ENCODE data around the gene TTF2. TPM values are rescaled to one million over a fixed set of nuclear protein-coding genes. Genes with fewer than 3 reads are reported as not detected.

Gene TTF2
- polyA plus RNA-seq, 4 donors = 1.8 to 18.6 (median 4.9) TPM

- Histone ChIP-seq H3K36me3 (ENCODE audit: control insufficient read depth in 3 of 3, insufficient read depth in 2 of 3, low read depth in 1 of 3, low read length in 3 of 3) (peaks cover 0 to 2% (median 0%) of the 10 kb centered on the region in 3 donors), H3K4me1 (ENCODE audit: control insufficient read depth in 3 of 3, insufficient read depth in 2 of 3, low read depth in 1 of 3, low read length in 2 of 3) (peaks cover 0 to 5% (median 0%) of the 10 kb centered on the region in 3 donors), H3K4me3 (ENCODE audit: low read depth in 1 of 3, low read length in 3 of 3) (no peak overlapping the region), H3K9me3 (ENCODE audit: control insufficient read depth in 2 of 2, insufficient read depth in 1 of 2, low read depth in 1 of 2, low read length in 1 of 2) (no peaks in the 10 kb centered on the region), H3K27me3 (ENCODE audit: control insufficient read depth in 3 of 3, insufficient read depth in 3 of 3, low read length in 3 of 3) (no peaks in the 10 kb centered on the region), H3K27ac (ENCODE audit: low read depth in 1 of 3, low read length in 2 of 3) (no peak overlapping the region)
- DNase-seq (no peak), FAIRE-seq (no peak)
- 90 to 92% (median 91%) methylated on average over 7 of the region's 7 CpGs for WGBS, 3 donors
These were observed 25.3 kb upstream of the TTF2 start for GRCh38 chr1:117034791-117035290.

- FAIRE-seq = no peak
- peak in 1 of 2 donors; percentile 21 for DNase-seq
- peaks cover 0 to 2% (median 0%) of the 10 kb centered on the region in 3 donors for H3K36me3 ChIP-seq (ENCODE audit: control insufficient read depth in 3 of 3, insufficient read depth in 2 of 3, low read depth in 1 of 3, low read length in 3 of 3)
- no peaks in the 10 kb centered on the region for H3K27me3 ChIP-seq (ENCODE audit: control insufficient read depth in 3 of 3, insufficient read depth in 3 of 3, low read length in 3 of 3)
- no peak overlapping the region for H3K4me3 ChIP-seq (ENCODE audit: low read depth in 1 of 3, low read length in 3 of 3)
- no peaks in the 10 kb centered on the region for H3K4me1 ChIP-seq (ENCODE audit: control insufficient read depth in 3 of 3, insufficient read depth in 2 of 3, low read depth in 1 of 3, low read length in 2 of 3)
- no peaks in the 10 kb centered on the region for H3K9me3 ChIP-seq (ENCODE audit: control insufficient read depth in 2 of 2, insufficient read depth in 1 of 2, low read depth in 1 of 2, low read length in 1 of 2)
- 76 to 86% (median 82%) methylated on average over 6 of the region's 6 CpGs for WGBS, 3 donors
- H3K27ac ChIP-seq (ENCODE audit: low read depth in 1 of 3, low read length in 2 of 3) = no peak overlapping the region
These were observed 24.1 kb upstream of the TTF2 start for GRCh38 chr1:117036018-117036461.

- WGBS, 3 donors = 46 to 74% (median 67%) methylated on average over 1 of the region's 1 CpG
- no peak overlapping the region for H3K4me3 ChIP-seq (ENCODE audit: low read depth in 1 of 3, low read length in 3 of 3)
- H3K9me3 ChIP-seq (ENCODE audit: control insufficient read depth in 2 of 2, insufficient read depth in 1 of 2, low read depth in 1 of 2, low read length in 1 of 2) = peaks cover 0 to under 1% of the 10 kb centered on the region in 2 donors
- no peaks in the 10 kb centered on the region for H3K27me3 ChIP-seq (ENCODE audit: control insufficient read depth in 3 of 3, insufficient read depth in 3 of 3, low read length in 3 of 3)
- no peak for DNase-seq
- no peaks in the 10 kb centered on the region for H3K4me1 ChIP-seq (ENCODE audit: control insufficient read depth in 3 of 3, insufficient read depth in 2 of 3, low read depth in 1 of 3, low read length in 2 of 3)
- no peak overlapping the region for H3K27ac ChIP-seq (ENCODE audit: low read depth in 1 of 3, low read length in 2 of 3)
- no peak for FAIRE-seq
- H3K36me3 ChIP-seq (ENCODE audit: control insufficient read depth in 3 of 3, insufficient read depth in 2 of 3, low read depth in 1 of 3, low read length in 3 of 3) = peaks cover 0 to under 1% (median 0%) of the 10 kb centered on the region in 3 donors
These were observed 22.3 kb upstream of the TTF2 start for GRCh38 chr1:117037802-117038201.

GRCh38 chr1:117038236-117038635 is 21.9 kb upstream of the TTF2 start:
- 93 to 97% (median 95%) methylated on average over 6 of the region's 6 CpGs for WGBS, 3 donors
- H3K9me3 ChIP-seq (ENCODE audit: control insufficient read depth in 2 of 2, insufficient read depth in 1 of 2, low read depth in 1 of 2, low read length in 1 of 2) = peaks cover 0 to 3% of the 10 kb centered on the region in 2 donors
- H3K27me3 ChIP-seq (ENCODE audit: control insufficient read depth in 3 of 3, insufficient read depth in 3 of 3, low read length in 3 of 3) = no peaks in the 10 kb centered on the region
- DNase-seq = no peak
- no peaks in the 10 kb centered on the region for H3K36me3 ChIP-seq (ENCODE audit: control insufficient read depth in 3 of 3, insufficient read depth in 2 of 3, low read depth in 1 of 3, low read length in 3 of 3)
- no peak for FAIRE-seq
- H3K4me3 ChIP-seq (ENCODE audit: low read depth in 1 of 3, low read length in 3 of 3) = no peak overlapping the region
- no peaks in the 10 kb centered on the region for H3K4me1 ChIP-seq (ENCODE audit: control insufficient read depth in 3 of 3, insufficient read depth in 2 of 3, low read depth in 1 of 3, low read length in 2 of 3)
- no peak overlapping the region for H3K27ac ChIP-seq (ENCODE audit: low read depth in 1 of 3, low read length in 2 of 3)

GRCh38 chr1:117044217-117044616 is 15.9 kb upstream of the TTF2 start:
- Histone ChIP-seq H3K4me3 (ENCODE audit: low read depth in 1 of 3, low read length in 3 of 3) (no peak overlapping the region), H3K4me1 (ENCODE audit: control insufficient read depth in 3 of 3, insufficient read depth in 2 of 3, low read depth in 1 of 3, low read length in 2 of 3) (no peaks in the 10 kb centered on the region), H3K36me3 (ENCODE audit: control insufficient read depth in 3 of 3, insufficient read depth in 2 of 3, low read depth in 1 of 3, low read length in 3 of 3) (peaks cover 0 to 3% (median 0%) of the 10 kb centered on the region in 3 donors), H3K27ac (ENCODE audit: low read depth in 1 of 3, low read length in 2 of 3) (no peak overlapping the region), H3K27me3 (ENCODE audit: control insufficient read depth in 3 of 3, insufficient read depth in 3 of 3, low read length in 3 of 3) (no peaks in the 10 kb centered on the region), H3K9me3 (ENCODE audit: control insufficient read depth in 2 of 2, insufficient read depth in 1 of 2, low read depth in 1 of 2, low read length in 1 of 2) (peaks cover 0 to 10% of the 10 kb centered on the region in 2 donors)
- 92 to 100% (median 94%) methylated on average over 1 of the region's 1 CpG for WGBS, 3 donors
- no peak for FAIRE-seq
- DNase-seq = peak in 1 of 2 donors; percentile 76

GRCh38 chr1:117045644-117046043 is 14.5 kb upstream of the TTF2 start:
- Histone ChIP-seq H3K36me3 (ENCODE audit: control insufficient read depth in 3 of 3, insufficient read depth in 2 of 3, low read depth in 1 of 3, low read length in 3 of 3) (peaks cover 0 to 3% (median 0%) of the 10 kb centered on the region in 3 donors), H3K4me3 (ENCODE audit: low read depth in 1 of 3, low read length in 3 of 3) (no peak overlapping the region), H3K9me3 (ENCODE audit: control insufficient read depth in 2 of 2, insufficient read depth in 1 of 2, low read depth in 1 of 2, low read length in 1 of 2) (peaks cover 0 to 10% of the 10 kb centered on the region in 2 donors), H3K27ac (ENCODE audit: low read depth in 1 of 3, low read length in 2 of 3) (no peak overlapping the region), H3K4me1 (ENCODE audit: control insufficient read depth in 3 of 3, insufficient read depth in 2 of 3, low read depth in 1 of 3, low read length in 2 of 3) (no peaks in the 10 kb centered on the region), H3K27me3 (ENCODE audit: control insufficient read depth in 3 of 3, insufficient read depth in 3 of 3, low read length in 3 of 3) (no peaks in the 10 kb centered on the region)
- DNase-seq (no peak), FAIRE-seq (no peak)
- WGBS, 3 donors = 72 to 98% (median 88%) methylated on average over 2 of the region's 2 CpGs

- FAIRE-seq (no peak), DNase-seq (no peak)
- no peak overlapping the region for H3K4me3 ChIP-seq (ENCODE audit: low read depth in 1 of 3, low read length in 3 of 3)
- H3K27ac ChIP-seq (ENCODE audit: low read depth in 1 of 3, low read length in 2 of 3) = no peak overlapping the region
- peaks cover 0 to 2% (median 0%) of the 10 kb centered on the region in 3 donors for H3K4me1 ChIP-seq (ENCODE audit: control insufficient read depth in 3 of 3, insufficient read depth in 2 of 3, low read depth in 1 of 3, low read length in 2 of 3)
- 84 to 90% (median 87%) methylated on average over 4 of the region's 4 CpGs for WGBS, 3 donors
- H3K36me3 ChIP-seq (ENCODE audit: control insufficient read depth in 3 of 3, insufficient read depth in 2 of 3, low read depth in 1 of 3, low read length in 3 of 3) = peaks cover 0 to 3% (median 0%) of the 10 kb centered on the region in 3 donors
- peaks cover 0 to 10% of the 10 kb centered on the region in 2 donors for H3K9me3 ChIP-seq (ENCODE audit: control insufficient read depth in 2 of 2, insufficient read depth in 1 of 2, low read depth in 1 of 2, low read length in 1 of 2)
- no peaks in the 10 kb centered on the region for H3K27me3 ChIP-seq (ENCODE audit: control insufficient read depth in 3 of 3, insufficient read depth in 3 of 3, low read length in 3 of 3)
These were observed 13.3 kb upstream of the TTF2 start for GRCh38 chr1:117046781-117047180.

GRCh38 chr1:117047271-117047670 is 12.9 kb upstream of the TTF2 start:
- peaks cover 0 to 3% (median 0%) of the 10 kb centered on the region in 3 donors for H3K36me3 ChIP-seq (ENCODE audit: control insufficient read depth in 3 of 3, insufficient read depth in 2 of 3, low read depth in 1 of 3, low read length in 3 of 3)
- H3K4me1 ChIP-seq (ENCODE audit: control insufficient read depth in 3 of 3, insufficient read depth in 2 of 3, low read depth in 1 of 3, low read length in 2 of 3) = peaks cover 0 to 2% (median 0%) of the 10 kb centered on the region in 3 donors
- H3K27me3 ChIP-seq (ENCODE audit: control insufficient read depth in 3 of 3, insufficient read depth in 3 of 3, low read length in 3 of 3) = no peaks in the 10 kb centered on the region
- FAIRE-seq (no peak), DNase-seq (no peak)
- H3K9me3 ChIP-seq (ENCODE audit: control insufficient read depth in 2 of 2, insufficient read depth in 1 of 2, low read depth in 1 of 2, low read length in 1 of 2) = peaks cover 0 to 10% of the 10 kb centered on the region in 2 donors
- WGBS, 3 donors = 90 to 96% (median 90%) methylated on average over 2 of the region's 2 CpGs
- no peak overlapping the region for H3K27ac ChIP-seq (ENCODE audit: low read depth in 1 of 3, low read length in 2 of 3)
- H3K4me3 ChIP-seq (ENCODE audit: low read depth in 1 of 3, low read length in 3 of 3) = no peak overlapping the region

GRCh38 chr1:117049857-117050256 is 10.3 kb upstream of the TTF2 start:
- Histone ChIP-seq H3K4me3 (ENCODE audit: low read depth in 1 of 3, low read length in 3 of 3) (no peak overlapping the region), H3K9me3 (ENCODE audit: control insufficient read depth in 2 of 2, insufficient read depth in 1 of 2, low read depth in 1 of 2, low read length in 1 of 2) (no peaks in the 10 kb centered on the region), H3K36me3 (ENCODE audit: control insufficient read depth in 3 of 3, insufficient read depth in 2 of 3, low read depth in 1 of 3, low read length in 3 of 3) (peaks cover 0 to 3% (median 0%) of the 10 kb centered on the region in 3 donors), H3K4me1 (ENCODE audit: control insufficient read depth in 3 of 3, insufficient read depth in 2 of 3, low read depth in 1 of 3, low read length in 2 of 3) (peaks cover 0 to 2% (median 0%) of the 10 kb centered on the region in 3 donors), H3K27ac (ENCODE audit: low read depth in 1 of 3, low read length in 2 of 3) (no peak overlapping the region), H3K27me3 (ENCODE audit: control insufficient read depth in 3 of 3, insufficient read depth in 3 of 3, low read length in 3 of 3) (no peaks in the 10 kb centered on the region)
- FAIRE-seq = no peak
- DNase-seq = no peak
- WGBS, 3 donors = 83 to 94% (median 90%) methylated on average over 5 of the region's 5 CpGs

Measured in small intestine (tissue), 7 donors.